ENCODE measurements around the gene EMD.
"Not testable (repeated sequence)": the region's sequence is repeated elsewhere in the genome, so short reads cannot be mapped to it uniquely, and the experiment has no call there.

GRCh38 chrX:154388649-154389048, 9.6 kb downstream of the EMD start:
- not testable (repeated sequence) for TF ChIP-seq CTCF (conservative IDR thresholded peaks at IDR 0.05; ENCODE audit: low read length); EZH2phosphoT487 (IDR thresholded peaks at IDR 0.05; ENCODE audit: borderline replicate concordance)
